ENCODE data around the gene FLT3.

GRCh38 chr13:28093881-28094280 is 6.5 kb downstream of the FLT3 start:
- TF ChIP-seq CTCF (IDR thresholded peaks at IDR 0.05; ENCODE audit: insufficient read depth, low read length, poor library complexity, severe bottlenecking) (no peak), EZH2phosphoT487 (conservative IDR thresholded peaks at IDR 0.05; ENCODE audit: low read length) (no peak)
